ENCODE results near the gene FNIP1. TPM values are rescaled to one million over a fixed set of nuclear protein-coding genes. Genes with fewer than 3 reads are reported as not detected.
A peak's percentile ranks its signal among the peaks of the same experiment; 100 is the strongest.

Gene FNIP1
- polyA plus RNA-seq, 1 donor (not counting 4 experiments of a cell fraction or from before 2014, with no cell fraction given): 14.6 TPM

DNA sequence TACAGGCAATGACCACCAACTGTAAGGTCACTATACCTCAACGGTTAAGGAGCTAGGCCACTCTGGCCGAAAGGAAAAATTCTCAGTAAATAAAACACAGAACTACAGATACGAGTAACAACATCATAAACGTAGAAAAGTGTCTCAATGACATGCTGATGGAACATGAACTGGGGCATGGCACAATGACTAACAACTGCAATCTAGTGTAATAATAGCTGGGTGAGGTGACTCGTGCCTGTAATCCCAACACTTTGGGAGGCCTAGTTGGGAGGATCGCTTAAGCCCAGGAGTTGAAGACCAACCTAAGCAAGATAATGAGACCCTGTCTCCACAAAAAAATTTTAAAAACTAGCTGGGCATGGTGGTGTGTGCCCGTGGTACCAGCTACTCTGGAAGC, 152.0 kb downstream of the FNIP1 start:
- Histone ChIP-seq H3K4me3 (ENCODE audit: control insufficient read depth in 2 of 3, extremely low read depth in 1 of 3, insufficient read depth in 2 of 3, low read depth in 1 of 3, low read length in 3 of 3) (no peak overlapping the region), H3K27ac (ENCODE audit: control insufficient read depth, insufficient read depth, low read length) (peak overlapping the region; percentile 73), H3K27me3 (ENCODE audit: control insufficient read depth, extremely low read depth, insufficient read depth, low read length) (no peaks in the 10 kb centered on the region), H3K4me2 (ENCODE audit: control insufficient read depth, extremely low read depth, insufficient read depth, low read depth, low read length) (no peak overlapping the region), H3K9ac (ENCODE audit: control insufficient read depth, extremely low read depth, insufficient read depth, low read length) (peak overlapping the region; percentile 22), H2AFZ (ENCODE audit: control insufficient read depth, low read length) (no peak overlapping the region), H3K79me2 (ENCODE audit: control insufficient read depth, insufficient read depth, low read length) (no peaks in the 10 kb centered on the region), H4K20me1 (ENCODE audit: control insufficient read depth, extremely low read depth, insufficient read depth, low read length) (no peaks in the 10 kb centered on the region), H3K4me1 (ENCODE audit: control insufficient read depth, extremely low read depth, insufficient read depth, low read length) (peaks cover 10% of the 10 kb centered on the region), H3K36me3 (ENCODE audit: control insufficient read depth in 2 of 2, extremely low read depth in 1 of 2, insufficient read depth in 2 of 2, low read length in 2 of 2) (peaks cover 8 to 11% of the 10 kb centered on the region in 2 experiments), H3K9me1 (ENCODE audit: control insufficient read depth, extremely low read depth, insufficient read depth, low read length) (no peaks in the 10 kb centered on the region), H3K9me3 (ENCODE audit: control insufficient read depth, low read depth, low read length) (no peaks in the 10 kb centered on the region)
- dilution Hi-C loops (cut with MboI; ENCODE audit: extremely low pct_ligation_motif_present, low sequenced_read_pairs): no loop called here
- FAIRE-seq (no peak), DNase-seq (ENCODE audit: low read depth, low spot score) (no peak)
- TF ChIP-seq EZH2 (IDR thresholded peaks at IDR 0.05; ENCODE audit: low read length): no peak
- TF ChIP-seq, protein P1, sequence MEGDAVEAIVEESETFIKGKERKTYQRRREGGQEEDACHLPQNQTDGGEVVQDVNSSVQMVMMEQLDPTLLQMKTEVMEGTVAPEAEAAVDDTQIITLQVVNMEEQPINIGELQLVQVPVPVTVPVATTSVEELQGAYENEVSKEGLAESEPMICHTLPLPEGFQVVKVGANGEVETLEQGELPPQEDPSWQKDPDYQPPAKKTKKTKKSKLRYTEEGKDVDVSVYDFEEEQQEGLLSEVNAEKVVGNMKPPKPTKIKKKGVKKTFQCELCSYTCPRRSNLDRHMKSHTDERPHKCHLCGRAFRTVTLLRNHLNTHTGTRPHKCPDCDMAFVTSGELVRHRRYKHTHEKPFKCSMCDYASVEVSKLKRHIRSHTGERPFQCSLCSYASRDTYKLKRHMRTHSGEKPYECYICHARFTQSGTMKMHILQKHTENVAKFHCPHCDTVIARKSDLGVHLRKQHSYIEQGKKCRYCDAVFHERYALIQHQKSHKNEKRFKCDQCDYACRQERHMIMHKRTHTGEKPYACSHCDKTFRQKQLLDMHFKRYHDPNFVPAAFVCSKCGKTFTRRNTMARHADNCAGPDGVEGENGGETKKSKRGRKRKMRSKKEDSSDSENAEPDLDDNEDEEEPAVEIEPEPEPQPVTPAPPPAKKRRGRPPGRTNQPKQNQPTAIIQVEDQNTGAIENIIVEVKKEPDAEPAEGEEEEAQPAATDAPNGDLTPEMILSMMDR (optimal IDR thresholded peaks at IDR 0.05 in 1 of 3, IDR thresholded peaks at IDR 0.05 in 1 of 3, conservative IDR thresholded peaks at IDR 0.05 in 1 of 3; ENCODE audit: extremely low read depth in 1 of 3, insufficient read depth in 2 of 3, low read length in 3 of 3): no peak

DNA sequence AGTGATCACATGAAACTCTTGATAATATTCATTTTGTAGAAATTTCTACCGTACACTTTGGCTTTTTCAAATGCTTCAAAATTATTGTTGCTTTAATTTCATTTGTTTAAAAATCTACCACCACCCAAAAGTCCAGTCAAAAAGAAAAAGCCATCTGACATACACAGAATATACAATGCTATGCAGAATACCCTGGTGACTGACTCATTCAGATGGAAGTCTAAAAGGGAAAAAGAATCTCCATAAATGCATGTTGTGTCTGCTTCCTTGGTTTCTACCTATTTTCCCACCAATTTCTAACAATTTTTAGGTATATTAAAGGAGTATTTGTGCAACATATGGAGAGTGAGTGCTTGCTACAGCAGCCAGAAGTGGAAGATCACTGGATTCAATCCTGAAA, 152.4 kb downstream of the FNIP1 start:
- Histone ChIP-seq H3K4me3 (ENCODE audit: control insufficient read depth in 2 of 3, extremely low read depth in 1 of 3, insufficient read depth in 2 of 3, low read depth in 1 of 3, low read length in 3 of 3) (no peak overlapping the region), H3K4me1 (ENCODE audit: control insufficient read depth, extremely low read depth, insufficient read depth, low read length) (peaks cover 10% of the 10 kb centered on the region), H3K27ac (ENCODE audit: control insufficient read depth, insufficient read depth, low read length) (peak overlapping the region; percentile 73), H4K20me1 (ENCODE audit: control insufficient read depth, extremely low read depth, insufficient read depth, low read length) (no peaks in the 10 kb centered on the region), H3K4me2 (ENCODE audit: control insufficient read depth, extremely low read depth, insufficient read depth, low read depth, low read length) (no peak overlapping the region), H3K9me3 (ENCODE audit: control insufficient read depth, low read depth, low read length) (no peaks in the 10 kb centered on the region), H3K9ac (ENCODE audit: control insufficient read depth, extremely low read depth, insufficient read depth, low read length) (peak overlapping the region; percentile 22), H3K9me1 (ENCODE audit: control insufficient read depth, extremely low read depth, insufficient read depth, low read length) (no peaks in the 10 kb centered on the region), H3K27me3 (ENCODE audit: control insufficient read depth, extremely low read depth, insufficient read depth, low read length) (no peaks in the 10 kb centered on the region), H3K79me2 (ENCODE audit: control insufficient read depth, insufficient read depth, low read length) (no peaks in the 10 kb centered on the region), H3K36me3 (ENCODE audit: control insufficient read depth in 2 of 2, extremely low read depth in 1 of 2, insufficient read depth in 2 of 2, low read length in 2 of 2) (peaks cover 8 to 11% of the 10 kb centered on the region in 2 experiments), H2AFZ (ENCODE audit: control insufficient read depth, low read length) (no peak overlapping the region)
- FAIRE-seq: peak; percentile 36
- TF ChIP-seq, protein P1 (optimal IDR thresholded peaks at IDR 0.05 in 1 of 3, IDR thresholded peaks at IDR 0.05 in 1 of 3, conservative IDR thresholded peaks at IDR 0.05 in 1 of 3; ENCODE audit: extremely low read depth in 1 of 3, insufficient read depth in 2 of 3, low read length in 3 of 3): no peak
- TF ChIP-seq EZH2 (IDR thresholded peaks at IDR 0.05; ENCODE audit: low read length): no peak
- no peak for DNase-seq (ENCODE audit: low read depth, low spot score)
- dilution Hi-C loops (cut with MboI; ENCODE audit: extremely low pct_ligation_motif_present, low sequenced_read_pairs): no loop called here

All from keratinocyte (primary cell).